Nephron progenitor cell (in vitro differentiated cells): ENCODE measurements around the gene IKBKG.
"Not testable (repeated sequence)": the region's sequence is repeated elsewhere in the genome, so short reads cannot be mapped to it uniquely, and the experiment has no call there.

Experiments used
- DNase-seq: peaks from one replicate; pipeline ENCODE4 v3.0.0; 2021
- H3K27ac Mint-ChIP-seq: 2 replicates; pipeline ENCODE4 v1.8.0; 2021; ENCODE audit warnings: mild to moderate bottlenecking, moderate library complexity, mixed read lengths
- H3K27me3 Mint-ChIP-seq: 2 replicates; pipeline ENCODE4 v1.8.0; 2021; ENCODE audit warnings: mild to moderate bottlenecking, low read depth, mixed read lengths; ENCODE audit not compliant: poor library complexity
- H3K36me3 Mint-ChIP-seq: 2 replicates; pipeline ENCODE4 v1.8.0; 2021; ENCODE audit warnings: low read depth, mixed read lengths
- H3K4me1 Mint-ChIP-seq: 2 replicates; pipeline ENCODE4 v1.8.0; 2021; ENCODE audit warnings: mixed read lengths
- H3K4me3 Mint-ChIP-seq: 2 replicates; pipeline ENCODE4 v1.8.0; 2021; ENCODE audit warnings: mild to moderate bottlenecking, moderate library complexity, mixed read lengths
- H3K9me3 Mint-ChIP-seq: 2 replicates; pipeline ENCODE4 v1.8.0; 2021; ENCODE audit warnings: mild to moderate bottlenecking, moderate library complexity, mixed read lengths
- TF ChIP-seq, protein P1 (sequence below): fragments of 200-600 bp; sonication (generic); IDR thresholded peaks from 2 replicates; pipeline ENCODE4 v1.5.0; 2021; ENCODE audit warnings: antibody characterized with exemption

The IKBKG gene, protein sequence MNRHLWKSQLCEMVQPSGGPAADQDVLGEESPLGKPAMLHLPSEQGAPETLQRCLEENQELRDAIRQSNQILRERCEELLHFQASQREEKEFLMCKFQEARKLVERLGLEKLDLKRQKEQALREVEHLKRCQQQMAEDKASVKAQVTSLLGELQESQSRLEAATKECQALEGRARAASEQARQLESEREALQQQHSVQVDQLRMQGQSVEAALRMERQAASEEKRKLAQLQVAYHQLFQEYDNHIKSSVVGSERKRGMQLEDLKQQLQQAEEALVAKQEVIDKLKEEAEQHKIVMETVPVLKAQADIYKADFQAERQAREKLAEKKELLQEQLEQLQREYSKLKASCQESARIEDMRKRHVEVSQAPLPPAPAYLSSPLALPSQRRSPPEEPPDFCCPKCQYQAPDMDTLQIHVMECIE

GRCh38 chrX:154547245-154548027 lies at the start of gene IKBKG:
IKBKG (plus strand) TSS chrX:154547620; CDS start chrX:154552003, 4,383 bp downstream.
- Mint-ChIP-seq H3K4me1 (peaks cover 39% of the 10 kb centered on the region), H3K4me3 (peak within 1 kb of the TSS; percentile 87), H3K36me3 (peaks cover 8% of the 10 kb centered on the region), H3K27ac (peak within 1 kb of the TSS; percentile 97), H3K9me3 (peaks cover 60% of the 10 kb centered on the region), H3K27me3 (no peaks in the 10 kb centered on the region)
- TF ChIP-seq, protein P1, sequence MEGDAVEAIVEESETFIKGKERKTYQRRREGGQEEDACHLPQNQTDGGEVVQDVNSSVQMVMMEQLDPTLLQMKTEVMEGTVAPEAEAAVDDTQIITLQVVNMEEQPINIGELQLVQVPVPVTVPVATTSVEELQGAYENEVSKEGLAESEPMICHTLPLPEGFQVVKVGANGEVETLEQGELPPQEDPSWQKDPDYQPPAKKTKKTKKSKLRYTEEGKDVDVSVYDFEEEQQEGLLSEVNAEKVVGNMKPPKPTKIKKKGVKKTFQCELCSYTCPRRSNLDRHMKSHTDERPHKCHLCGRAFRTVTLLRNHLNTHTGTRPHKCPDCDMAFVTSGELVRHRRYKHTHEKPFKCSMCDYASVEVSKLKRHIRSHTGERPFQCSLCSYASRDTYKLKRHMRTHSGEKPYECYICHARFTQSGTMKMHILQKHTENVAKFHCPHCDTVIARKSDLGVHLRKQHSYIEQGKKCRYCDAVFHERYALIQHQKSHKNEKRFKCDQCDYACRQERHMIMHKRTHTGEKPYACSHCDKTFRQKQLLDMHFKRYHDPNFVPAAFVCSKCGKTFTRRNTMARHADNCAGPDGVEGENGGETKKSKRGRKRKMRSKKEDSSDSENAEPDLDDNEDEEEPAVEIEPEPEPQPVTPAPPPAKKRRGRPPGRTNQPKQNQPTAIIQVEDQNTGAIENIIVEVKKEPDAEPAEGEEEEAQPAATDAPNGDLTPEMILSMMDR: no peak
- DNase-seq: peak; percentile 87

DNA sequence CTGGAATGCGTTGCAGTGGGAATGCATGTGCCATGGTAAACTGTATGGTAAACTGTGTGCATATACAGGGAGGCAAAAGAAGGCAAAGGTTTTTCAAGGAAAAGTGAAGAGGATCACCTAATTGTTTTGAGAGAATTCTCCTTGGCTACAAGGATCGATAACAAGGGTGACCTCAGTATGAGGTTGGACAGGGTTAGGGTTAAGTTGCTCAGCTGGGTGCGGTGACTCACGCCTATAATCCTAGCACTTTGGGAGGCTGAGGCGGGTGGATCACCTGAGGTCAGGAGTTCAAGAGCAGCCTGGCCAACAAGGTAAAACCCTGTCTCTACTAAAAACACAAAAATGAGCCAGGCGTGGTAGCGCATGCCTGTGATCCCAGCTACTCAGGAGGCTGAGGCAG lies 46.0 kb upstream of the IKBKG start:
- not testable (repeated sequence) for H3K36me3 Mint-ChIP-seq, H3K27ac Mint-ChIP-seq, DNase-seq, H3K4me1 Mint-ChIP-seq, H3K4me3 Mint-ChIP-seq, H3K27me3 Mint-ChIP-seq
- H3K9me3 Mint-ChIP-seq: peaks cover 49% of the 10 kb centered on the region

DNA sequence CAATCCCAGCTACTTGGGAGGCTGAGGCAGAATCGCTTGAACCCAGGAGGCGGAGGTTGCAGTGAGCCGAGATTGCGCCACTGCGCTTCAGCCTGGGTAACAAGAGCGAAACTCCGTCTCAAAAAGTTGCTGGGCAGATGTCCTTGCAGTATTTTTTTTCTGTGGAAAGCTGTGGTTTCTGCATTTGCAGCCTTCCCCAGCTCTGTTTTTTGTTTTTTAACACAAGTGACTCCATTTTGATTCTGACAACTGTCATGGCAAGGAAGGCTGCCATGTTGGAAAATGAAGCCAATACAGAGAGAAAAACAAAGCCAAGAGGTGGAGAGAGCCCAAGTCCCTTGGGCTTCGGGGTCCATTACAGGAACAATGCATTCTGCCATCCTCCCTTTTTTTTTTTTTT lies 45.3 kb upstream of the IKBKG start:
- DNase-seq: no peak
- no peak overlapping the region for H3K27ac Mint-ChIP-seq
- H3K36me3 Mint-ChIP-seq: peaks cover 5% of the 10 kb centered on the region
- TF ChIP-seq, protein P1: no peak
- peaks cover 44% of the 10 kb centered on the region for H3K9me3 Mint-ChIP-seq
- H3K27me3 Mint-ChIP-seq: no peaks in the 10 kb centered on the region
- H3K4me1 Mint-ChIP-seq: peaks cover 10% of the 10 kb centered on the region
- H3K4me3 Mint-ChIP-seq: no peak overlapping the region

DNA sequence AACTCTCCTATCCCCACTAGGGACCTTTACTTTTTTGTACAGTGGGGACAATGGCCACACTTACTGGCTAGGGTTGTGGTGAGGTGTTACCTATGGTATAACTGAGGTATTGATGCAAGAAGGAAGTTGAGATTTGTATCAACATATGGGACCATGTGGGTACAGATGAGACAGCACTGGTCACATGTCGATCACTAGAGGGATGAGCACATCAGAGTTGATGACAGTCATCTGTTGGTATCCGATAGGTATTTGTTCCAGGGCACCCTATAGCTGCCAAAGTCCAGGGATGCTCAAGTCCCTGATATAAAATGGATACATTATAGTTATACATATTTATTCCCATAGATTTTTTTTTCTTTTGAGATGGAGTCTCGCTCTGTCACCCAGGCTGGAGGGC lies 44.4 kb upstream of the IKBKG start:
- H3K27me3 Mint-ChIP-seq: no peaks in the 10 kb centered on the region
- no peak for DNase-seq
- H3K9me3 Mint-ChIP-seq: peaks cover 47% of the 10 kb centered on the region
- peaks cover 5% of the 10 kb centered on the region for H3K36me3 Mint-ChIP-seq
- no peak overlapping the region for H3K4me3 Mint-ChIP-seq
- H3K4me1 Mint-ChIP-seq: peaks cover 10% of the 10 kb centered on the region
- TF ChIP-seq, protein P1: no peak
- H3K27ac Mint-ChIP-seq: no peak overlapping the region

- DNase-seq: no peak
- TF ChIP-seq, protein P1: no peak
- Mint-ChIP-seq H3K27me3 (no peaks in the 10 kb centered on the region), H3K4me3 (no peak overlapping the region), H3K27ac (no peak overlapping the region), H3K9me3 (peaks cover 57% of the 10 kb centered on the region), H3K36me3 (peaks cover 23% of the 10 kb centered on the region), H3K4me1 (peaks cover 20% of the 10 kb centered on the region)
Measured at GRCh38 chrX:154505734-154506133, 41.7 kb upstream of the IKBKG start.

DNA sequence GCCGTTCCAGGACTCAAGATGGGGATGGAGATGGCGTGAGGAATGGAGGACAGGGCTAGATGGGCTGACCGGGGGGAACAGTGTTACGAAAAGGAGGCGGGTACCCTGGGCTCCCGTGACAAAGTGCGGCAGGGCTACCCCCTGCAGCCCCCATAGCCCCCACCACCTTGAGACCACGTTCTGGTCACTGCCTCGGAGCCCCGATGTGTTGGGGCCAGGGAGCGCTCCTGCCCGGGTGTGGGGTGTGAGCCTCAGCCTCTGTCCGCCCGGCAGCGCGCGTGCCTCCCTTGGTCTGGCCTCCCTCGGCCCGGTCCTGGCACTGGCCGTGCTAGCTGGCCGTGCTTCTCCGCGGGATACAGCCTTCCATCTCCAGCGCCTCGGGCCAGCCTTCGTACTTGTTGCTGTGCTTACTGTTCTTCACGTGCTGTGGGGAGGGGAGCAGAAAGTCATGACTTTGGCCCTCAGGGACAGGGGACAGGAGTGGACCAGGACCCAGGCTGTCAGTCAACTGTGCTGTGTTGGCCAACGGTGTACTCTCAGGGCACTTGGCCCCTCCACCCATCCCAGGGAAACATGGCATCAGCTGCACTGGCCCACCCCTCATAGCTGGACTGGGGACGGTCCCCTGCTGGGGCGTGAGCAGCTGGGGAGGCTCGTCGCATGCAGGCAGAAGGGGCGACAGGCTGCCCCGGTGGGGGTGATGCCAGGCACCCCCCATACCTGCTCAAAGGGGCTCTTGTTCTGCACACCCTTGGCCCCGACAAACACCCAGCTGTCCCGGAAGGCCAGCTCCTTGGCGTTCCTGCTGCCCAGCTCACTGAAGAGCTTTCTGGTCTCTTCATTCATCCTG lies 40.7 kb upstream of the IKBKG start:
- no peak overlapping the region for H3K4me3 Mint-ChIP-seq
- TF ChIP-seq, protein P1: no peak
- peaks cover 30% of the 10 kb centered on the region for H3K4me1 Mint-ChIP-seq
- H3K9me3 Mint-ChIP-seq: peaks cover 58% of the 10 kb centered on the region
- H3K27ac Mint-ChIP-seq: peak overlapping the region; percentile 25
- H3K36me3 Mint-ChIP-seq: peaks cover 28% of the 10 kb centered on the region
- H3K27me3 Mint-ChIP-seq: no peaks in the 10 kb centered on the region
- no peak for DNase-seq
